ENCODE measurements around the gene C2CD2.
"Not testable (repeated sequence)": the region's sequence is repeated elsewhere in the genome, so short reads cannot be mapped to it uniquely, and the experiment has no call there.

C2CD2 gene

GRCh38 chr21:41958886-41959563 is 5.2 kb upstream of the C2CD2 start:
- DNase-seq (ENCODE audit: low read depth), result no peak

DNA sequence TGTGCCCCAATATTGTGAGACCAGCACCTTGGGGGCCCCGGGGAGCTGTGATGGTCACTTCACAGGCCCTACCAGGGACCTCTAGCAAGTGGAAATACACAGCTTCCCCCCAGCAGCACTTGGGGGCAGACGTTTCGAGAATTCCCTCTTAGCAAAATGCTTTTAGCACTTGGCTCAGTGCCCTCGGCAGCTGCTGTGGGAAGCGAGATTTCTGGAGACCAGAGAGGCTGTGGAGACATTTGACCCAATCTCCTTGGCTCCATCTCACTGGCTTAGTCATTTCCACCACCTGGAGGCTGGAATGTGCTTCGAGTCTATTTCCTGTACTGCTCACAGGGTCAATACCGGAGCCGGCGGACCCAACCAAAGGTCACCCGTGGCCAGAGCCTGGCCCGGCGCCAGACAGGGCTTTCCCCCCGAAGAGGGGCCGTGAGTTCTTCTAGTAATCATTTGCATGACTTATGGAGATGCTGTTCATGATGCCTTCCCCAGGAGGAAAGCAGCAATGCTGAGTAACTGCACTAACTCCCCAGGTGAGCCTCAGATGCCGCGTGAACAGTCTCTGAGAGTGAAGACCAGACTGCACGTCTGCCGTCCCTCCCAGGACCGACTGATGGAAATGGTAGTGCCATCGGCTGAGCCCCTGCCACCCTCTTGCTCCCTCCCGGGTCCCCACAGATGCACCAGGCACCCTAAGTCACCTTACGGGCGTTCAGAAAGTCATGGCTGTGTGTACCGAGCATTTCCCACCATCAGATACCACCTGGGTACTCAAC is 4.4 kb upstream of the C2CD2 start:
- DNase-seq (ENCODE audit: low read depth), result no peak

DNA sequence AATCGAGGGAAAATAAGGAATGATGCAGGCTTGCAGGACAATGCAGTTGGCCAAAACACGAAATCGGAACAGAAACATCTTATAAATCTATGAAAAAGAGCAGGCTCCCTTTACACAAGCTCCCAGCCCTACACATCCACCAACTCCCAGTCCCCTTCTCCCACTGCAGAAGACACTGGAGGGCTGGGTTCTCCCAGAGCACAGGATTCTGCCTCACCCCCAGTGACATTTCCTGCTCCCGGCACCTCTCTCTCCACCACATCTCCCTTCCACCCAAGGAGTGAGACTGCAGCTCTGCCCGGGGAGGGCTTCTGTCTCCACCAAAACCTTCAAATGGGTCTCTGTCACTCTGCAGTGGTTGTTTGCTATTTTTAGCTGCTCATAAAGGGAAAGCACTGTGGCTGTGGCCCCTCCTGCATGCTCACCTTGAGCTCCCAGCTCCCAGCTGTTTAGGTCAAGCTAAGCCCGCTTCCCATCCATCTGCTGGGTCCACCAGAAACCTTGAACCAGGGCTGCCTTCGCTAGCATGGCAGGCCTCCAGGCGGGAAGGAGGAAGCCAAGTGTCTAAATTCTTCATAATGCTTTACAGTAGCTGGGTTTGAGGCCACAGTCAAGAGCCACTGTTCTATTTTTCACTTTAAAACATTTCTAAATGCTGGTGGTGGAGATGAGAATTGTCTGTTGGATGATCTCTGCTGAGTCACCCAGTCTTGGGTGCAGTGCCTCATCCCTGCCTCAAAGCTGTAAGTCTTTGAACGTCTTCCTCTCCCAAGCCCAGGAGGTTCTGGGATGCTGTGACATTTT is 3.3 kb upstream of the C2CD2 start:
- no peak for DNase-seq (ENCODE audit: low read depth)

DNA sequence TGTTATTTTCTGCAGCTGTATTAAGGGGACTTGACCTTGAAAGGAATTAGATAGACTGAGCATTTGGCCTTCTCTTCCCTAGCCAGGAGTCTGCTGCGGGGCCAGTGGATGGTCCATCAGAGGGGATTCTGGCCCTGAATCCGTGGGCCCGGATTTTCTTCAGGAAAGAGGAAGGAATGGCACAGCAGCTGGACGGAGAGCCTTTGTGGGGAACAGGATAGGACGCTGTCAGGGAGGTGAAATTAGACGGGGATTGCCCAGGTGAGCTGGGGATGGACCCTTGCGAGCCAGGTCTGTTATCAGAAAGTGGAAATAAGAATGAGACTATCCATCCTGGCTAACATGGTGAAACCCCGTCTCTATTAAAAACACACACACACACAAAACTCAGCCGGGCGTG is 1.7 kb upstream of the C2CD2 start:
- DNase-seq (ENCODE audit: low read depth), result no peak

DNA sequence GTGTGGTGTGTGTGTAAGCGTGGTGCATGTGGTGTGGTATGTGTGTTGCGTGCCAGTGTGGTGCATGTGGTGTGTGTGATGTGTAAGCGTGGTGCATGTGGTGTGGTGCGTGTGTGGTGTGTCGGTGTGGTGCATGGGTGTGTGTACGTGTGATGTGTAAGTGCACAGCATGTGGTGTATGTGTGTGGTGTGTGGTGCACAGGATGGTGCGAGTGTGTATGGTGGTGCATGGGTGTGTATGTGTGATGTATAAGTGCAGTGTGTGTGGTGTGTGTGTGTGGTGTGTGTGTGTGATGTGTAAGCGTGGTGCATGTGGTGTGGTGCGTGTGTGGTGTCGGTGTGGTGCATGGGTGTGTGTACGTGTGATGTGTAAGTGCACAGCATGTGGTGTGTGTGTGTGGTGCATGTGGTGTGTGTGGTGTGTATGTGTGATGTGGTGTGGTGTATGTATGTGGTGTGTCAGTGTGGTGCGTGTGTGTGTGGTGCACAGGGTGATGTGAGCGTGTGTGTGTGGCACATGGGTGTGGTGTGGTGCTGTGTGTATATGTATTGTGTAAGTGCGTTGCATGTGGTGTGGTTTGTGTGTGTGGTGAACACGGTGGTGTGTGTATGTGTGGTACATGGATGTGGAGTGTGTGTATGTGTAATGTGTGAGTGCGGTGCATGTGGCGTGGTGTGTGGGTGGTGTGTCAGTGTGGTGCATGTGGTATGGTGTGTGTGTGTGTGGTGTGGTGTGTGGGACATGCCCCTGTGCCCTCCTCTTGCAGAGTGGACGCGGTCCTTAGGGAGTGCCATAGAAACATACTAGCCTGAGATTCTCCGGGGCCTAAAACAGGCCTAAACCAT is 1.1 kb upstream of the C2CD2 start:
- DNase-seq (ENCODE audit: low read depth), result no peak

DNA sequence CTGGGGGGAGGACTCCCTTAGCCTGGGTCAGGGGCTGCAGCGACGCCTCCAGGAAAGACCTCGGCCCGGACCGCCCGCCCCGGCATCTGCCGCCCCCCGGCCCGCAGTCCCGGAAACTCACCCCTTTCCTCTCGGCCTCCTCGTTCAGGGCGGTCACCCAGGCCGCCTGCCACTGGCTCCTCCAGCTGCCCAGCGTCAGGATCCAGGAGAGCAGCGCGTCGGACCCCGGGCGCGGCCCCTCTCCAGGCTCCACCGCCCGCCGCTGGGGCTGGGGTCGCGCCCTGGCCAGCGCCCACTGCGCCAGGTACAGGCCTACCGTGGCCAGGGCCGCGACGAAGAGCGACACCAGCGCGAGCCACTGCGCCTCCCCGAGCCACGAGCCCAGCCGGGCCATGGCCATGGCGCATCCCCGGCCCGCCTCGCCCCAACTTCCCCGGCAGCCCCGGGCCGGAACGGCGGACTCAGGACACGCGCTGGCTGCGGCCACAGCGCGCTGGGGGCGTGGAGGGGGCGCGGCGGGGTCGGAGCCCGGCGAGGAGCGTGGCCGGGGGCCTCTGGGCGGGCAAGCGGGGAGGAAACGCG is 478 bp downstream of the C2CD2 start:
- DNase-seq (ENCODE audit: low read depth), result no peak

- DNase-seq (ENCODE audit: low read depth), result no peak
Observed at GRCh38 chr21:41952568-41953248, 1.1 kb downstream of the C2CD2 start.

GRCh38 chr21:41951876-41952567 is 1.8 kb downstream of the C2CD2 start:
- DNase-seq (ENCODE audit: low read depth), result no peak

DNA sequence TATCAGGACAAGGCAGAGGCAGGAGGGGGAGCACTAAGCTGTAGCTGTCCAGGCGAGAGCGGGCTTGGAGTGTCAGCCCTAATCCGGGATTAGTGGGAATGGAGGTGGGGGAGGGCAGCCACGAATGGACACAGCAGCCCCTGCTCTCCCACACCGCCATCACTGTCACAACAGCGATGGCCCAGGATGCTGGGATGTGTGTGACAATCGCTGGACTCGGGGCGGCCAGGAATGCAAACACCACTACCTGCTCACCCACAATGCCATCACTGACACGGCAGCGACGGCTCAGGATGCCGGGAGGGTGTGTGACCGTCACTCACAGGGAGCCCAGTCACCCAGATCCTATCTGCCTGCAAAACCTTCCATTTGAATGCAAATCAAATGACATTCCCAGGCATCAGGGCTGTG is 2.9 kb downstream of the C2CD2 start:
- no peak for DNase-seq (ENCODE audit: low read depth)

- DNase-seq (ENCODE audit: low read depth), result not testable (repeated sequence)
Observed at GRCh38 chr21:41949631-41950030, 4.2 kb downstream of the C2CD2 start.

- DNase-seq (ENCODE audit: low read depth), result no peak
Observed at GRCh38 chr21:41948901-41949300, 4.9 kb downstream of the C2CD2 start.

DNA sequence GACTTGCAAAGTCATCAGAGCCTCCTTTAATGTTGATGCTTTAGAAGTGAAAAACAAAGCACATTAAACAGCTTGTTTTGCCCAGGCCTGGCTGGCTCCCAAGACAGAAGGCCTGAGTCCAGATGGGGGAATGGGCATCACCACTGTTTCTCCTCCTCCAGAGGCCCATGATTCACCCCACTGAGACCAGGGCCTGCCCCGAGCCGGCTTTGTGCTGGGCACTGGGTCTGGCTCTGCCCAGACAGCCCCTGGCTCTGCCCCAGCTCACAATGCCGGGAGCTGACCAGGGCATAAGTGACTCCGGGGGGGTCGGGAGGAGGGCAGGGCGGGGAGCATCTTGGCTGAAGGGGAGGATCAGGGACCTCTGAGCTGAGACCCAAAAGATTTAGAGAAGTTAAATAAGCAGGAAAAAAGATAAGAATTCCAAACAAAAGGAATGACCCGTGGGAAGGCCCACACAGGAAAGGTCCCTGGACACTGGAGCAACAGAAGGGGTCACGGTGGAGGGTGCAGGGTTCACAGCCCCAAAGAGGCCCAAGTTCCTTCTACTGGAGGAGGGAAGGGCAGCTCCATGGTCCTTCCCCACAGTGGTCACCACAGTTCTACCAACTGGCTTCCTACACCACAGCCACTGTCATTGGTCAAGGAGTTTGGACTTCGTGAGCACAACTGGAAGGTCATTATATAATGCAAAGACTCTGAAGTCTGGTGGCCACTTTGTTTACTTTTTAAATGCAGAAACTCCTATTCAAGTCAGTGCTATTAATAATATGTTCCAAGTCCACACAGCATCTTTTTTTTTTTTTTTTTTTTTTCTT is 5.5 kb downstream of the C2CD2 start:
- no peak for DNase-seq (ENCODE audit: low read depth)

- DNase-seq (ENCODE audit: low read depth), result no peak
Observed at GRCh38 chr21:41945982-41946381, 7.8 kb downstream of the C2CD2 start.

DNA sequence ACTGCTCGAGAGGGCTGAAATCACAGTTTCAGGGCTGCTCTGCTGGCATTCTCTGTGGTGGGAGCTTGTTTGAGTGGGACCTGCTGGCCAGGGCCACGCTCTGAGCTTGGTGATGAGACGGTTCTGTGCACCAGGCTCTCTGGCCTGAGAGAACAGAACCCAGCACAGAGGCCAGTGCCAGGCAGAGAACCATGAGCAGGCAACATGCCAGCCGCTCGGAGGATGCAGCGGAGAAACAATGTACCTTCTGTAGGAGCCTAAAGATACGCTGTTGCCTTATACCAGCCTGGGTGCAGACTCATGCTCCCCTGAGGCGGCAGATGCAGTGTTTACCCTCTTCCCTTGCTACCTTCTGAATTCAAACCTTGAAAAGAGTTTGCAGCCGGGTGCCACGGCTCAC is 10.0 kb downstream of the C2CD2 start:
- no peak for DNase-seq (ENCODE audit: low read depth)

GRCh38 chr21:41942457-41942856 is 11.4 kb downstream of the C2CD2 start:
- no peak for DNase-seq (ENCODE audit: low read depth)

- no peak for DNase-seq (ENCODE audit: low read depth)
Observed at GRCh38 chr21:41941941-41942340, 11.9 kb downstream of the C2CD2 start.

DNA sequence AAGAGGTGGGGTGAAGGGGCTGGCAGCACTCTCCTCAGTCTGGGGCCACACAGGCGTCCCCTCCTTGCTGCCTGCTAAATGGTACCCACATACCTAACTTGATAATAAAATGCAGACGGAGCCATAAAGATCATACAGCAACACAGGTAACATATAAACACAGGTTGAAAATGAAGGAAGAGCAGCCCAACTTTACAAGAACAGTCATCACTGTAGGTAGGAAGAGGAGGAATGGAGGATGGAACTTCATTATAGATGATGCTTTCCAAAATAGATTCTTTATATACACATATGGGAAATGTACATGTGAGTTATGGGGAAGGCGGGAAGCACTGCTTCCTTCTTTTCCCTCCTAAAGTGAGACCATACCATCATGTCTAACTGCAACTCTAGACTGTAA is 13.4 kb downstream of the C2CD2 start:
- DNase-seq (ENCODE audit: low read depth), result no peak

DNA sequence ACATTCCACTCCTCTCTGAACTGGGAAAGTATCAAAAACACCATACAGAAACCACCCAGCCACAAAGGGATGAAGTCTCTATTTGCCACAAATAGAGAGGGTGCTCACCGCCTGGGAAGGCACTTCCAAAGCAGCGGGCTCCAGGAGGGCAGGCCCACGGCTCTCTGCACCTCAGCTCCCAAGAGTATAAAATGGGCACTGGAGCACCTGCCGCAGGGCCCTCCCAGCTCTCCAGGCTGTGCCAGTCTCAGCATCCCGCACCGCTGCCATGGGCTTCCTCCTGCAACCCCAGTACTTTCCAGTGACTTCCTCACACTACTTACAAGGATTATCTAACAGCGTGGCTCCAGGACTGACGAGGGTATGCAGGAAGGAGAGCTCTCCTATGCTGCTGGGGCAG is 14.4 kb downstream of the C2CD2 start:
- DNase-seq (ENCODE audit: low read depth), result no peak

GRCh38 chr21:41933313-41934079 is 20.3 kb downstream of the C2CD2 start:
- no peak for DNase-seq (ENCODE audit: low read depth)

All from activated T-cell treated with anti-CD3 and anti-CD28 coated beads for 1 hour (primary cell).